IMR-90 (cell line): ENCODE data around the gene CMTM5.

Experiments used
- BHLHE40 ChIP-seq: fragments of 150-350 bp; IDR thresholded peaks from 2 replicates; pipeline ENCODE4 v1.6.1; 2016; ENCODE audit warnings: mild to moderate bottlenecking, low read depth, low read length
- CEBPB ChIP-seq: IDR thresholded peaks from 2 replicates; pipeline ENCODE4 v1.6.1; 2012; ENCODE audit warnings: low read depth, low read length, improper control_type of control experiment
- CHD1 ChIP-seq: IDR thresholded peaks from 2 replicates; pipeline ENCODE4 v1.6.1; 2012; ENCODE audit warnings: low read depth, low read length, improper control_type of control experiment
- ELK1 ChIP-seq: fragments of 150-350 bp; IDR thresholded peaks from 2 replicates; pipeline ENCODE4 v1.6.1; 2016; ENCODE audit warnings: low read depth, mild to moderate bottlenecking, low read length, moderate library complexity, borderline replicate concordance
- FOS ChIP-seq: fragments of 150-350 bp; IDR thresholded peaks from 2 replicates; pipeline ENCODE4 v1.6.1; 2016; ENCODE audit warnings: low read depth, low read length
- MAZ ChIP-seq: IDR thresholded peaks from 2 replicates; pipeline ENCODE4 v1.6.1; 2012; ENCODE audit warnings: low read depth, mild to moderate bottlenecking, low read length, improper control_type of control experiment, moderate library complexity, borderline replicate concordance
- MXI1 ChIP-seq: IDR thresholded peaks from 2 replicates; pipeline ENCODE4 v1.6.1; 2012; ENCODE audit warnings: low read depth, mild to moderate bottlenecking, low read length, moderate library complexity, borderline replicate concordance
- POLR2A ChIP-seq: IDR thresholded peaks from 2 replicates; pipeline ENCODE4 v1.6.1; 2012; ENCODE audit warnings: mild to moderate bottlenecking, low read depth, low read length
- RCOR1 ChIP-seq: IDR thresholded peaks from 2 replicates; pipeline ENCODE4 v1.6.1; 2012; ENCODE audit warnings: mild to moderate bottlenecking, low read length, improper control_type of control experiment; ENCODE audit not compliant: insufficient replicate concordance
- RFX5 ChIP-seq: IDR thresholded peaks from 2 replicates; pipeline ENCODE4 v1.8.0; 2012; ENCODE audit warnings: low read depth, mild to moderate bottlenecking, low read length, moderate library complexity
- SMC3 ChIP-seq: fragments of 150-350 bp; IDR thresholded peaks from 2 replicates; pipeline ENCODE4 v1.6.1; 2016; ENCODE audit warnings: low read depth, mild to moderate bottlenecking, antibody characterized with exemption, low read length, moderate library complexity
- USF2 ChIP-seq: fragments of 150-350 bp; IDR thresholded peaks from 2 replicates; pipeline ENCODE4 v1.6.1; 2017; ENCODE audit warnings: mild to moderate bottlenecking, antibody characterized with exemption, low read length, low read depth
- TF ChIP-seq, protein P1 (sequence below): conservative IDR thresholded peaks from 2 replicates; pipeline ENCODE4 v1.5.1; 2012; ENCODE audit warnings: mild to moderate bottlenecking, low read depth, low read length, improper control_type of control experiment

DNA sequence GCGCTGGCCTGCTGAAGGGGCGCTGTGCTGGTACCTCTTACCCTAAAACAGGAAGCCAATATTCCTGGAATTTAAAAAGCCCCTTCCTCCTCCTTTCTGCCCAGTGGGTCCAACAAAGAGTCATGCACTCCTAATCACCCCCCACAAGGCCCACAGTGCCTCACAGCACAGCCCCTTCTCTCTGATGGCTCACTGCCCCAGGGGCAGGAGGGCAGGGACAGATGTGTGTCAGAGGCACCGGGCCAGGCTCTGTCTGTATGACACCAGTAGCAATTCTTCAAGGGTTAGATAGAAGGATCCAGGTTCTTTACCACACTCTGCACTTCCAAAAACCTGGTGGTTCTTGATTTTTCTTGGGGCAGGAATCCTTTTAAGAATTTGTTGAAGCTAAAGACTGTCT lies 22.3 kb downstream of the CMTM5 start:
- TF ChIP-seq, protein P1, sequence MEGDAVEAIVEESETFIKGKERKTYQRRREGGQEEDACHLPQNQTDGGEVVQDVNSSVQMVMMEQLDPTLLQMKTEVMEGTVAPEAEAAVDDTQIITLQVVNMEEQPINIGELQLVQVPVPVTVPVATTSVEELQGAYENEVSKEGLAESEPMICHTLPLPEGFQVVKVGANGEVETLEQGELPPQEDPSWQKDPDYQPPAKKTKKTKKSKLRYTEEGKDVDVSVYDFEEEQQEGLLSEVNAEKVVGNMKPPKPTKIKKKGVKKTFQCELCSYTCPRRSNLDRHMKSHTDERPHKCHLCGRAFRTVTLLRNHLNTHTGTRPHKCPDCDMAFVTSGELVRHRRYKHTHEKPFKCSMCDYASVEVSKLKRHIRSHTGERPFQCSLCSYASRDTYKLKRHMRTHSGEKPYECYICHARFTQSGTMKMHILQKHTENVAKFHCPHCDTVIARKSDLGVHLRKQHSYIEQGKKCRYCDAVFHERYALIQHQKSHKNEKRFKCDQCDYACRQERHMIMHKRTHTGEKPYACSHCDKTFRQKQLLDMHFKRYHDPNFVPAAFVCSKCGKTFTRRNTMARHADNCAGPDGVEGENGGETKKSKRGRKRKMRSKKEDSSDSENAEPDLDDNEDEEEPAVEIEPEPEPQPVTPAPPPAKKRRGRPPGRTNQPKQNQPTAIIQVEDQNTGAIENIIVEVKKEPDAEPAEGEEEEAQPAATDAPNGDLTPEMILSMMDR = no peak
- no peak for TF ChIP-seq BHLHE40
- TF ChIP-seq POLR2A = no peak
- no peak for TF ChIP-seq RCOR1
- TF ChIP-seq CHD1 = no peak
- no peak for TF ChIP-seq RFX5
- TF ChIP-seq USF2 = no peak
- no peak for TF ChIP-seq MXI1
- no peak for TF ChIP-seq FOS
- no peak for TF ChIP-seq SMC3
- no peak for TF ChIP-seq CEBPB
- TF ChIP-seq MAZ = no peak
- no peak for TF ChIP-seq ELK1
